ENCODE measurements around the gene AUTS2.

The AUTS2 gene

GRCh38 chr7:69882269-69882668 lies 284.0 kb downstream of the AUTS2 start:
- H3K9ac ChIP-seq (ENCODE audit: low read length) = no peak overlapping the region
- H3K79me1 ChIP-seq (ENCODE audit: low read length) = no peaks in the 10 kb centered on the region
- no peak overlapping the region for H2BK5ac ChIP-seq (ENCODE audit: low read length)
- no peaks in the 10 kb centered on the region for H3K4me1 ChIP-seq (ENCODE audit: control insufficient read depth, low read depth, low read length)
- no peak overlapping the region for H3K4me3 ChIP-seq (ENCODE audit: low read length)
- H3K4me2 ChIP-seq (ENCODE audit: low read length) = no peak overlapping the region
- H3K56ac ChIP-seq (ENCODE audit: low read length) = no peak overlapping the region
- no peak overlapping the region for H3K18ac ChIP-seq (ENCODE audit: low read length)
- H4K5ac ChIP-seq (ENCODE audit: low read length) = no peak overlapping the region
- H3K23ac ChIP-seq (ENCODE audit: low read length) = no peak overlapping the region
- no peak overlapping the region for H2BK120ac ChIP-seq (ENCODE audit: low read depth, low read length)
- H2BK15ac ChIP-seq (replicated peaks; ENCODE audit: low read depth) = no peak overlapping the region
- H3K79me2 ChIP-seq (ENCODE audit: control insufficient read depth, insufficient read depth, low read length) = no peaks in the 10 kb centered on the region
- no peak for DNase-seq
- no CpG with 5 or more reads among the region's 1 CpG for WGBS (ENCODE audit: extremely low coverage, insufficient coverage, low lambda C conversion rate)
- no peaks in the 10 kb centered on the region for H3K36me3 ChIP-seq (ENCODE audit: control insufficient read depth, insufficient read depth, low read length)
- H3K27ac ChIP-seq (ENCODE audit: low read depth, low read length) = no peak overlapping the region
- no peak overlapping the region for H2AK5ac ChIP-seq (ENCODE audit: low read length)
- H4K8ac ChIP-seq (ENCODE audit: low read depth, low read length) = no peak overlapping the region
- no peak overlapping the region for H3K4ac ChIP-seq (ENCODE audit: low read depth, low read length)
- H3K27me3 ChIP-seq (ENCODE audit: insufficient read depth, low read length, poor library complexity) = no peaks in the 10 kb centered on the region

- H3K23ac ChIP-seq (ENCODE audit: low read length) = no peak overlapping the region
- no peak for DNase-seq
- no peaks in the 10 kb centered on the region for H3K4me1 ChIP-seq (ENCODE audit: control insufficient read depth, low read depth, low read length)
- no peak overlapping the region for H4K8ac ChIP-seq (ENCODE audit: low read depth, low read length)
- no peaks in the 10 kb centered on the region for H3K27me3 ChIP-seq (ENCODE audit: insufficient read depth, low read length, poor library complexity)
- H2BK15ac ChIP-seq (replicated peaks; ENCODE audit: low read depth) = no peak overlapping the region
- WGBS (ENCODE audit: extremely low coverage, insufficient coverage, low lambda C conversion rate) = no CpG with 5 or more reads among the region's 7 CpGs
- H3K79me1 ChIP-seq (ENCODE audit: low read length) = no peaks in the 10 kb centered on the region
- no peak overlapping the region for H2BK120ac ChIP-seq (ENCODE audit: low read depth, low read length)
- no peak overlapping the region for H3K4me2 ChIP-seq (ENCODE audit: low read length)
- no peaks in the 10 kb centered on the region for H3K79me2 ChIP-seq (ENCODE audit: control insufficient read depth, insufficient read depth, low read length)
- no peak overlapping the region for H2AK5ac ChIP-seq (ENCODE audit: low read length)
- no peak overlapping the region for H3K9ac ChIP-seq (ENCODE audit: low read length)
- H3K4ac ChIP-seq (ENCODE audit: low read depth, low read length) = no peak overlapping the region
- no peak overlapping the region for H3K4me3 ChIP-seq (ENCODE audit: low read length)
- no peak overlapping the region for H3K27ac ChIP-seq (ENCODE audit: low read depth, low read length)
- H3K56ac ChIP-seq (ENCODE audit: low read length) = no peak overlapping the region
- no peaks in the 10 kb centered on the region for H3K36me3 ChIP-seq (ENCODE audit: control insufficient read depth, insufficient read depth, low read length)
- H4K5ac ChIP-seq (ENCODE audit: low read length) = no peak overlapping the region
- H2BK5ac ChIP-seq (ENCODE audit: low read length) = no peak overlapping the region
- H3K18ac ChIP-seq (ENCODE audit: low read length) = no peak overlapping the region
Measured at GRCh38 chr7:69883399-69883891, 285.2 kb downstream of the AUTS2 start.

- no peaks in the 10 kb centered on the region for H3K79me2 ChIP-seq (ENCODE audit: control insufficient read depth, insufficient read depth, low read length)
- no peak overlapping the region for H3K4me2 ChIP-seq (ENCODE audit: low read length)
- H3K4me3 ChIP-seq (ENCODE audit: low read length) = no peak overlapping the region
- no peak overlapping the region for H3K4ac ChIP-seq (ENCODE audit: low read depth, low read length)
- no peaks in the 10 kb centered on the region for H3K27me3 ChIP-seq (ENCODE audit: insufficient read depth, low read length, poor library complexity)
- H4K5ac ChIP-seq (ENCODE audit: low read length) = no peak overlapping the region
- no peaks in the 10 kb centered on the region for H3K4me1 ChIP-seq (ENCODE audit: control insufficient read depth, low read depth, low read length)
- H2BK15ac ChIP-seq (replicated peaks; ENCODE audit: low read depth) = no peak overlapping the region
- no peak overlapping the region for H3K23ac ChIP-seq (ENCODE audit: low read length)
- no peaks in the 10 kb centered on the region for H3K79me1 ChIP-seq (ENCODE audit: low read length)
- no peak overlapping the region for H2BK120ac ChIP-seq (ENCODE audit: low read depth, low read length)
- no peaks in the 10 kb centered on the region for H3K36me3 ChIP-seq (ENCODE audit: control insufficient read depth, insufficient read depth, low read length)
- no peak overlapping the region for H2BK5ac ChIP-seq (ENCODE audit: low read length)
- no peak overlapping the region for H2AK5ac ChIP-seq (ENCODE audit: low read length)
- no peak overlapping the region for H3K27ac ChIP-seq (ENCODE audit: low read depth, low read length)
- no CpG with 5 or more reads among the region's 3 CpGs for WGBS (ENCODE audit: extremely low coverage, insufficient coverage, low lambda C conversion rate)
- no peak overlapping the region for H3K9ac ChIP-seq (ENCODE audit: low read length)
- H3K56ac ChIP-seq (ENCODE audit: low read length) = no peak overlapping the region
- no peak overlapping the region for H3K18ac ChIP-seq (ENCODE audit: low read length)
- DNase-seq = no peak
- no peak overlapping the region for H4K8ac ChIP-seq (ENCODE audit: low read depth, low read length)
Measured at GRCh38 chr7:69885431-69885830, 287.2 kb downstream of the AUTS2 start.

DNA sequence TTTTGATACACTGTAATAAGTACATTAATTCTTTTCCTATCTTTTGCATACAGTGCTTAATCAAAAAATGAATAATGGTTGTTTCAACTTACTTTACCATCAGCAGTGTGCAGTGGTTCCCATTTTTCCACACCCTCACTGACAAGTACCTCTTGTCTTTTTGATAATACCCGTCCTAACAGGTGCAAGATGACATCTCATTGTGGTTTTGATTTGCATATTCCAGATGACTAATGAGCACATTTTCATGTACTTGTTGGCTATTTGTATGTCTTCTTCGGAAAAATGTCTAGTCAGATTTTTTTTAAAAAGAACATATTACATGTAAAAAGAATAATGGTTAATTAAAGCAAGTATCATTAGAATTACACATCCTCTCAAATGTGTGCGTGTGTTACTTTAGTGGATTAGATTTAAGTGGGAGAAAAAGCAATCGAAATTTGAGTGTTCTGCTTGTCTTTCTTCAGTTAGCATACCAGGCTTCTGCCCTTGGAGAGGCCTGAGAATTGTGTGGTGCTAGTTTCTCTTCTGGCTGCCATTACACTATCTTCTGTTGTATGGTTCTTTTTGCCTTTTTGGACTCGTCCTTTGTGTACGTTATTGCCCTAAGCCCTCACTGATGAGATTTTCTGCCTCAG lies 291.2 kb downstream of the AUTS2 start:
- no peaks in the 10 kb centered on the region for H3K4me1 ChIP-seq (ENCODE audit: control insufficient read depth, low read depth, low read length)
- DNase-seq = no peak
- H3K4me2 ChIP-seq (ENCODE audit: low read length) = no peak overlapping the region
- H2BK5ac ChIP-seq (ENCODE audit: low read length) = no peak overlapping the region
- H3K23ac ChIP-seq (ENCODE audit: low read length) = no peak overlapping the region
- WGBS (ENCODE audit: extremely low coverage, insufficient coverage, low lambda C conversion rate) = no CpG with 5 or more reads among the region's 6 CpGs
- no peaks in the 10 kb centered on the region for H3K79me1 ChIP-seq (ENCODE audit: low read length)
- no peak overlapping the region for H3K27ac ChIP-seq (ENCODE audit: low read depth, low read length)
- H3K18ac ChIP-seq (ENCODE audit: low read length) = no peak overlapping the region
- H3K79me2 ChIP-seq (ENCODE audit: control insufficient read depth, insufficient read depth, low read length) = no peaks in the 10 kb centered on the region
- no peak overlapping the region for H4K8ac ChIP-seq (ENCODE audit: low read depth, low read length)
- H2BK15ac ChIP-seq (replicated peaks; ENCODE audit: low read depth) = no peak overlapping the region
- no peaks in the 10 kb centered on the region for H3K27me3 ChIP-seq (ENCODE audit: insufficient read depth, low read length, poor library complexity)
- no peak overlapping the region for H2BK120ac ChIP-seq (ENCODE audit: low read depth, low read length)
- no peak overlapping the region for H3K9ac ChIP-seq (ENCODE audit: low read length)
- no peak overlapping the region for H3K4ac ChIP-seq (ENCODE audit: low read depth, low read length)
- H4K5ac ChIP-seq (ENCODE audit: low read length) = no peak overlapping the region
- H3K56ac ChIP-seq (ENCODE audit: low read length) = no peak overlapping the region
- H3K4me3 ChIP-seq (ENCODE audit: low read length) = no peak overlapping the region
- no peaks in the 10 kb centered on the region for H3K36me3 ChIP-seq (ENCODE audit: control insufficient read depth, insufficient read depth, low read length)
- no peak overlapping the region for H2AK5ac ChIP-seq (ENCODE audit: low read length)

DNA sequence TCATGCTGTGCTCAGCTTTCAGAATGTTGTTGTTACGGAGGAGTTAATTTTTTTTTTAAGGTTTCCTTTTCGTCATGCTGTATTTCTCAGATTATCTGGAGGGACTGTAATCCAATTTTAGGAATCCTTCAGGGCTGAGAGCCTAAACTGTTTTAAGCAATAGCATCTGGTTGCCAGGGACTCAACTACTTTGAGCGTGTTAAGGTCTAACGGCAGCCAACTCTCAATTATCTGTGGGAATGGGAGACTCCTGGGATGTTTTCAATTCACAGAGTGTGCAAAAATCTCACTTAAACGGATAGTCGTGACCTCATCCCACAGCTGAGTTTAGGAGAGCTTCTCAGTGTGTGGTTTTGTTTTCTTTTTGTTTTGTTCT lies 291.7 kb downstream of the AUTS2 start:
- Histone ChIP-seq H2BK5ac (ENCODE audit: low read length) (no peak overlapping the region), H3K23ac (ENCODE audit: low read length) (no peak overlapping the region), H3K56ac (ENCODE audit: low read length) (no peak overlapping the region), H3K79me2 (ENCODE audit: control insufficient read depth, insufficient read depth, low read length) (no peaks in the 10 kb centered on the region), H3K36me3 (ENCODE audit: control insufficient read depth, insufficient read depth, low read length) (no peaks in the 10 kb centered on the region), H3K27ac (ENCODE audit: low read depth, low read length) (no peak overlapping the region), H2AK5ac (ENCODE audit: low read length) (no peak overlapping the region), H3K4me2 (ENCODE audit: low read length) (no peak overlapping the region), H3K79me1 (ENCODE audit: low read length) (no peaks in the 10 kb centered on the region), H3K4ac (ENCODE audit: low read depth, low read length) (no peak overlapping the region), H2BK120ac (ENCODE audit: low read depth, low read length) (no peak overlapping the region), H4K8ac (ENCODE audit: low read depth, low read length) (no peak overlapping the region), H3K9ac (ENCODE audit: low read length) (no peak overlapping the region), H4K5ac (ENCODE audit: low read length) (no peak overlapping the region), H3K27me3 (ENCODE audit: insufficient read depth, low read length, poor library complexity) (no peaks in the 10 kb centered on the region), H2BK15ac (replicated peaks; ENCODE audit: low read depth) (no peak overlapping the region), H3K18ac (ENCODE audit: low read length) (no peak overlapping the region), H3K4me1 (ENCODE audit: control insufficient read depth, low read depth, low read length) (no peaks in the 10 kb centered on the region), H3K4me3 (ENCODE audit: low read length) (no peak overlapping the region)
- WGBS (ENCODE audit: extremely low coverage, insufficient coverage, low lambda C conversion rate) = no CpG with 5 or more reads among the region's 6 CpGs
- DNase-seq = no peak

DNA sequence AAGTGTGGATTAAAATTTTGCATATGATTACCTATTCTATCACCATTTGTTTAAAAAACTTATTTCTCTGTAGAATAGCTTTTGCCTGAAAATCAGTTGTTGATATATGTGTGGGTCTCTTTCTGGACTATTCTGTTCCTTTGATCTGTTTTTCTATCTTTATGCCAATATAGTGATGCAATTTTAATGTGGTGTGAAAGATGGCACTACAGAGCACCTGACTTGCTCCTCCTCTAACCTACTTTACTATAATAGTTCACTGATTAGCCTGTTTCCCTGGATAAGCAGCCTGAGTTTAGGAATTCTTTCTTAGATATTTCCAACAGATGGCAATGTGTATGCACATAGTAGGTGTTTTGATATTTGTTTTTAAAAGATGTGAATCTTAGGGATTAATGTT lies 294.5 kb downstream of the AUTS2 start:
- Histone ChIP-seq H3K4me3 (ENCODE audit: low read length) (no peak overlapping the region), H3K79me2 (ENCODE audit: control insufficient read depth, insufficient read depth, low read length) (no peaks in the 10 kb centered on the region), H2AK5ac (ENCODE audit: low read length) (no peak overlapping the region), H3K4me2 (ENCODE audit: low read length) (no peak overlapping the region), H3K56ac (ENCODE audit: low read length) (no peak overlapping the region), H2BK5ac (ENCODE audit: low read length) (no peak overlapping the region), H2BK120ac (ENCODE audit: low read depth, low read length) (no peak overlapping the region), H3K27me3 (ENCODE audit: insufficient read depth, low read length, poor library complexity) (no peaks in the 10 kb centered on the region), H4K5ac (ENCODE audit: low read length) (no peak overlapping the region), H3K9ac (ENCODE audit: low read length) (no peak overlapping the region), H3K79me1 (ENCODE audit: low read length) (no peaks in the 10 kb centered on the region), H4K8ac (ENCODE audit: low read depth, low read length) (no peak overlapping the region), H3K36me3 (ENCODE audit: control insufficient read depth, insufficient read depth, low read length) (no peaks in the 10 kb centered on the region), H3K18ac (ENCODE audit: low read length) (no peak overlapping the region), H3K23ac (ENCODE audit: low read length) (no peak overlapping the region), H3K4me1 (ENCODE audit: control insufficient read depth, low read depth, low read length) (no peaks in the 10 kb centered on the region), H3K4ac (ENCODE audit: low read depth, low read length) (no peak overlapping the region), H2BK15ac (replicated peaks; ENCODE audit: low read depth) (no peak overlapping the region), H3K27ac (ENCODE audit: low read depth, low read length) (no peak overlapping the region)
- DNase-seq = no peak

Data from mesendoderm (in vitro differentiated cells).